Activated naive CD8-positive, alpha-beta T cell treated with anti-CD3 and anti-CD28 coated beads for 36 hours (primary cell): ENCODE measurements around the gene PLEKHA4. TPM values are rescaled to one million over a fixed set of nuclear protein-coding genes. Genes with fewer than 3 reads are reported as not detected.
A peak's percentile ranks its signal among the peaks of the same experiment; 100 is the strongest.
"Not testable (repeated sequence)": the region's sequence is repeated elsewhere in the genome, so short reads cannot be mapped to it uniquely, and the experiment has no call there.

Experiments used
- DNase-seq: peaks from one replicate; pipeline ENCODE4 v3.0.0; 2021
- H3K27ac Mint-ChIP-seq: one replicate; pipeline ENCODE4 v1.8.0; 2022; ENCODE audit warnings: mild to moderate bottlenecking, moderate library complexity, mixed read lengths
- H3K27me3 Mint-ChIP-seq: one replicate; pipeline ENCODE4 v1.8.0; 2022; ENCODE audit warnings: mild to moderate bottlenecking, mixed read lengths
- H3K36me3 Mint-ChIP-seq: one replicate; pipeline ENCODE4 v1.8.0; 2021; ENCODE audit warnings: mild to moderate bottlenecking, mixed read lengths
- H3K4me1 Mint-ChIP-seq: one replicate; pipeline ENCODE4 v1.8.0; 2021; ENCODE audit warnings: mixed read lengths
- H3K4me3 Mint-ChIP-seq: one replicate; pipeline ENCODE4 v1.8.0; 2022; ENCODE audit warnings: mild to moderate bottlenecking, moderate library complexity, mixed read lengths
- H3K9me3 Mint-ChIP-seq: one replicate; pipeline ENCODE4 v1.8.0; 2022; ENCODE audit warnings: mixed read lengths
- total RNA-seq, 2 experiments: library from RNA; stranded (reverse); gene quantifications; one replicate each; pipeline ENCODE4 v1.2.3, GENCODE V29; 2021

Gene PLEKHA4
- total RNA-seq, 2 experiments from 2014 or later, result 5.8 to 7.6 TPM

GRCh38 chr19:48899781-48900476 lies 31.5 kb upstream of the PLEKHA4 start, which contains the start of gene NUCB1:
TSS of gene NUCB1 (plus strand) at chr19:48900312. CDS start at chr19:48900797, 485 bp downstream.
- no peaks in the 10 kb centered on the region for H3K9me3 Mint-ChIP-seq
- peaks cover 36% of the 10 kb centered on the region for H3K4me1 Mint-ChIP-seq
- peaks cover 14% of the 10 kb centered on the region for H3K27me3 Mint-ChIP-seq
- peak; percentile 99 for DNase-seq
- peak within 1 kb of the TSS; percentile 98 for H3K27ac Mint-ChIP-seq
- peaks cover 31% of the 10 kb centered on the region for H3K36me3 Mint-ChIP-seq
- peak within 1 kb of the TSS; percentile 97 for H3K4me3 Mint-ChIP-seq

- Mint-ChIP-seq H3K36me3 (peaks cover 26% of the 10 kb centered on the region), H3K4me1 (peaks cover 38% of the 10 kb centered on the region), H3K27me3 (peaks cover 19% of the 10 kb centered on the region), H3K27ac (peak overlapping the region; percentile 98), H3K4me3 (peak overlapping the region; percentile 97)
- DNase-seq, H3K9me3 Mint-ChIP-seq: not testable (repeated sequence)
These were observed 31.0 kb upstream of the PLEKHA4 start for GRCh38 chr19:48899386-48899749.

- DNase-seq, result no peak
- Mint-ChIP-seq H3K36me3 (peaks cover 14% of the 10 kb centered on the region), H3K4me1 (peaks cover 34% of the 10 kb centered on the region), H3K27me3 (peaks cover 32% of the 10 kb centered on the region), H3K9me3 (no peaks in the 10 kb centered on the region), H3K4me3 (no peak overlapping the region), H3K27ac (no peak overlapping the region)
These were observed 28.8 kb upstream of the PLEKHA4 start for GRCh38 chr19:48897181-48897580.

GRCh38 chr19:48896191-48896720 lies 27.8 kb upstream of the PLEKHA4 start:
- H3K4me1 Mint-ChIP-seq, result peaks cover 28% of the 10 kb centered on the region
- DNase-seq, result peak; percentile 64
- no peak overlapping the region for H3K27ac Mint-ChIP-seq
- peaks cover 32% of the 10 kb centered on the region for H3K27me3 Mint-ChIP-seq
- H3K4me3 Mint-ChIP-seq, result peak overlapping the region; percentile 57
- H3K36me3 Mint-ChIP-seq, result peaks cover 10% of the 10 kb centered on the region
- no peaks in the 10 kb centered on the region for H3K9me3 Mint-ChIP-seq

- Mint-ChIP-seq H3K4me3 (peak overlapping the region; percentile 57), H3K27ac (no peak overlapping the region), H3K36me3 (peaks cover 2% of the 10 kb centered on the region), H3K4me1 (peaks cover 23% of the 10 kb centered on the region), H3K27me3 (peaks cover 36% of the 10 kb centered on the region), H3K9me3 (no peaks in the 10 kb centered on the region)
- no peak for DNase-seq
These were observed 26.8 kb upstream of the PLEKHA4 start for GRCh38 chr19:48895226-48895625.

GRCh38 chr19:48890551-48890950 lies 22.1 kb upstream of the PLEKHA4 start:
- no peaks in the 10 kb centered on the region for H3K36me3 Mint-ChIP-seq
- H3K9me3 Mint-ChIP-seq, result no peaks in the 10 kb centered on the region
- peaks cover 28% of the 10 kb centered on the region for H3K27me3 Mint-ChIP-seq
- peaks cover 7% of the 10 kb centered on the region for H3K4me1 Mint-ChIP-seq
- DNase-seq, result no peak
- no peak overlapping the region for H3K4me3 Mint-ChIP-seq
- no peak overlapping the region for H3K27ac Mint-ChIP-seq

GRCh38 chr19:48889496-48889895 lies 21.1 kb upstream of the PLEKHA4 start:
- H3K36me3 Mint-ChIP-seq, H3K9me3 Mint-ChIP-seq, H3K4me3 Mint-ChIP-seq, DNase-seq, H3K4me1 Mint-ChIP-seq, H3K27ac Mint-ChIP-seq: not testable (repeated sequence)
- peaks cover 18% of the 10 kb centered on the region for H3K27me3 Mint-ChIP-seq

- Mint-ChIP-seq H3K36me3 (no peaks in the 10 kb centered on the region), H3K4me3 (no peak overlapping the region), H3K4me1 (no peaks in the 10 kb centered on the region), H3K27me3 (peaks cover 8% of the 10 kb centered on the region), H3K9me3 (no peaks in the 10 kb centered on the region), H3K27ac (no peak overlapping the region)
- no peak for DNase-seq
These were observed 19.6 kb upstream of the PLEKHA4 start for GRCh38 chr19:48887861-48888612.

- no peaks in the 10 kb centered on the region for H3K27me3 Mint-ChIP-seq
- H3K36me3 Mint-ChIP-seq, result peaks cover under 1% of the 10 kb centered on the region
- H3K4me1 Mint-ChIP-seq, result peaks cover under 1% of the 10 kb centered on the region
- H3K9me3 Mint-ChIP-seq, result no peaks in the 10 kb centered on the region
- no peak overlapping the region for H3K4me3 Mint-ChIP-seq
- H3K27ac Mint-ChIP-seq, result no peak overlapping the region
- DNase-seq, result no peak
These were observed 15.3 kb upstream of the PLEKHA4 start for GRCh38 chr19:48883726-48884125.

- Mint-ChIP-seq H3K9me3 (no peaks in the 10 kb centered on the region), H3K27me3 (no peaks in the 10 kb centered on the region), H3K36me3 (peaks cover 14% of the 10 kb centered on the region), H3K4me1 (peaks cover 17% of the 10 kb centered on the region), H3K27ac (no peak overlapping the region), H3K4me3 (no peak overlapping the region)
- DNase-seq, result no peak
These were observed 13.6 kb upstream of the PLEKHA4 start for GRCh38 chr19:48881741-48882657.

GRCh38 chr19:48879696-48880095 lies 11.3 kb upstream of the PLEKHA4 start:
- not testable (repeated sequence) for H3K27me3 Mint-ChIP-seq, DNase-seq, H3K27ac Mint-ChIP-seq, H3K4me3 Mint-ChIP-seq, H3K9me3 Mint-ChIP-seq
- H3K36me3 Mint-ChIP-seq, result peaks cover 31% of the 10 kb centered on the region
- peaks cover 26% of the 10 kb centered on the region for H3K4me1 Mint-ChIP-seq

- peaks cover 32% of the 10 kb centered on the region for H3K4me1 Mint-ChIP-seq
- H3K27me3 Mint-ChIP-seq, result no peaks in the 10 kb centered on the region
- H3K4me3 Mint-ChIP-seq, result no peak overlapping the region
- H3K27ac Mint-ChIP-seq, result no peak overlapping the region
- no peaks in the 10 kb centered on the region for H3K9me3 Mint-ChIP-seq
- no peak for DNase-seq
- peaks cover 37% of the 10 kb centered on the region for H3K36me3 Mint-ChIP-seq
These were observed 10.7 kb upstream of the PLEKHA4 start for GRCh38 chr19:48879025-48879637.

- Mint-ChIP-seq H3K4me3 (no peak overlapping the region), H3K27ac (no peak overlapping the region), H3K4me1 (peaks cover 38% of the 10 kb centered on the region), H3K9me3 (no peaks in the 10 kb centered on the region), H3K36me3 (peaks cover 44% of the 10 kb centered on the region), H3K27me3 (no peaks in the 10 kb centered on the region)
- DNase-seq, result no peak
These were observed 10.0 kb upstream of the PLEKHA4 start for GRCh38 chr19:48878196-48879024.

- Mint-ChIP-seq H3K36me3 (peaks cover 49% of the 10 kb centered on the region), H3K27me3 (no peaks in the 10 kb centered on the region), H3K9me3 (no peaks in the 10 kb centered on the region), H3K27ac (peak overlapping the region; percentile 38), H3K4me3 (no peak overlapping the region), H3K4me1 (peaks cover 41% of the 10 kb centered on the region)
- DNase-seq, result no peak
These were observed 9.4 kb upstream of the PLEKHA4 start for GRCh38 chr19:48877855-48878195.
